Smooth muscle cell (in vitro differentiated cells): Measurements from ENCODE around the gene GPSM1. TPM values are rescaled to one million over a fixed set of nuclear protein-coding genes. Genes with fewer than 3 reads are reported as not detected.

Experiments
- DNase-seq: peaks from one replicate; lab custom pipeline; 2025; ENCODE audit not compliant: unreplicated experiment; lab: John Stamatoyannopoulos, UW
- H2AFZ ChIP-seq: fragments of 200-600 bp; sonication (generic); 2 replicates; pipeline ENCODE4 v1.6.0; 2016; ENCODE audit warnings: antibody characterized with exemption, low read depth, mild to moderate bottlenecking
- H3F3A ChIP-seq: fragments of 200-600 bp; sonication (generic); 2 replicates; pipeline ENCODE4 v1.6.0; 2017; ENCODE audit warnings: antibody characterized with exemption, low read depth
- H3K27ac ChIP-seq: fragments of 200-600 bp; sonication (generic); 2 replicates; pipeline ENCODE4 v1.5.1; 2016; ENCODE audit warnings: low read depth, mild to moderate bottlenecking
- H3K27me3 ChIP-seq: fragments of 200-600 bp; sonication (generic); 2 replicates; pipeline ENCODE4 v1.6.1; 2016; ENCODE audit warnings: low read depth, mild to moderate bottlenecking
- H3K36me3 ChIP-seq: fragments of 200-600 bp; sonication (generic); 2 replicates; pipeline ENCODE4 v1.5.1; 2016; ENCODE audit warnings: low read depth
- H3K4me1 ChIP-seq: fragments of 200-600 bp; sonication (generic); 2 replicates; pipeline ENCODE4 v1.5.1; 2016; ENCODE audit warnings: low read depth
- H3K4me2 ChIP-seq: fragments of 200-600 bp; sonication (generic); 2 replicates; pipeline ENCODE4 v1.6.0; 2016; ENCODE audit warnings: mild to moderate bottlenecking
- H3K4me3 ChIP-seq: fragments of 200-600 bp; sonication (generic); 2 replicates; pipeline ENCODE4 v1.5.1; 2016; ENCODE audit warnings: mild to moderate bottlenecking
- H3K79me2 ChIP-seq: fragments of 200-600 bp; sonication (generic); 2 replicates; pipeline ENCODE4 v1.6.0; 2016; ENCODE audit warnings: low read depth, mild to moderate bottlenecking
- H3K9ac ChIP-seq: fragments of 200-600 bp; sonication (generic); 2 replicates; pipeline ENCODE4 v1.6.0; 2016; ENCODE audit warnings: low read depth
- H3K9me3 ChIP-seq: fragments of 200-600 bp; sonication (generic); replicated peaks from 2 replicates; pipeline ENCODE4 v1.5.1; 2016; ENCODE audit warnings: low read depth
- H4K20me1 ChIP-seq: fragments of 200-600 bp; sonication (generic); 2 replicates; pipeline ENCODE4 v1.6.0; 2016; ENCODE audit warnings: low read depth
- WGBS: methylation state at CpG from one replicate; pipeline ENCODE4 v1.1.7; 2016; ENCODE audit warnings: low lambda C conversion rate; 5-methylcytosine and 5-hydroxymethylcytosine counted together
- polyA plus RNA-seq: library from polyadenylated mRNA; unstranded; fragments of >200 nt; fragmentation: Nextera tagmentation; extraction: Ambion mirVana; gene quantifications from 2 replicates; pipeline ENCODE4 v1.2.1, GENCODE V29; 2016
- total RNA-seq: library from RNA; depleted of rRNA; stranded (reverse); fragments of >200 nt; gene quantifications from 2 replicates; pipeline ENCODE4 v1.2.3, GENCODE V29; 2014
- TF ChIP-seq, protein P1 (sequence below): fragments of 200-600 bp; sonication (generic); IDR thresholded peaks from 2 replicates; pipeline ENCODE4 v1.5.1; 2017; ENCODE audit warnings: borderline replicate concordance, mild to moderate bottlenecking, antibody characterized with exemption; ENCODE audit not compliant: insufficient read depth, poor library complexity, severe bottlenecking

Gene GPSM1
- total and polyA plus RNA-seq, 2 experiments from 2014 or later = 21.1 to 45.9 TPM

DNA sequence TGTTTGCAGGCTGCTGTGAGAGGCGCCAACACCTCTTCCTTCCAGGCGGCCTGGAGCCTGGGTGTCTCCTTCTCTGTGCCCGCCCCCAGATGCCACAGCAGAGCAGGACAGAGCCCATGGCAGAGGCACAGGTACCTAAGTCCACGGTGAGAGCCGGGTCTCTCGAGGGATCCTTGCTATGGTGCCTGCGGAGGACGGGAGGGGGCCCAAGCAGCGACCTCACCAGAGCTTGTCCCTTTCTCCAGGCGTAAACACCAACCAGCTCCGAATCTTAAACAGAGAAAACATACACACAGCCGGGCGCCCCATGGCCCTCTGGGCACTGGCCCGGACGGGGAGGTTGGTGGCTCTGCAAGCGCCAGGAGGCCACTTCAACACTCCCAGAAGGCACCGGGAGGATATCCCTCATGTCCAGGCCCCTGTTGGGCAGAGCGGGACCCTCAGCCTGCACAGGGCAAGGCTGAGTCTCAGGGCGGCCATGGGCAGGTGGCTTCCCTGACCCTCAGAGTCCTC lies 35.3 kb upstream of the GPSM1 start:
- Histone ChIP-seq H3K79me2 (no peaks in the 10 kb centered on the region), H3K9ac (no peak overlapping the region), H3K9me3 (no peaks in the 10 kb centered on the region), H4K20me1 (no peaks in the 10 kb centered on the region), H3F3A (no peaks in the 10 kb centered on the region), H2AFZ (no peak overlapping the region), H3K4me2 (no peak overlapping the region), H3K27ac (no peak overlapping the region), H3K36me3 (no peaks in the 10 kb centered on the region), H3K4me1 (no peaks in the 10 kb centered on the region), H3K27me3 (no peaks in the 10 kb centered on the region), H3K4me3 (no peak overlapping the region)
- DNase-seq = no peak
- TF ChIP-seq, protein P1, sequence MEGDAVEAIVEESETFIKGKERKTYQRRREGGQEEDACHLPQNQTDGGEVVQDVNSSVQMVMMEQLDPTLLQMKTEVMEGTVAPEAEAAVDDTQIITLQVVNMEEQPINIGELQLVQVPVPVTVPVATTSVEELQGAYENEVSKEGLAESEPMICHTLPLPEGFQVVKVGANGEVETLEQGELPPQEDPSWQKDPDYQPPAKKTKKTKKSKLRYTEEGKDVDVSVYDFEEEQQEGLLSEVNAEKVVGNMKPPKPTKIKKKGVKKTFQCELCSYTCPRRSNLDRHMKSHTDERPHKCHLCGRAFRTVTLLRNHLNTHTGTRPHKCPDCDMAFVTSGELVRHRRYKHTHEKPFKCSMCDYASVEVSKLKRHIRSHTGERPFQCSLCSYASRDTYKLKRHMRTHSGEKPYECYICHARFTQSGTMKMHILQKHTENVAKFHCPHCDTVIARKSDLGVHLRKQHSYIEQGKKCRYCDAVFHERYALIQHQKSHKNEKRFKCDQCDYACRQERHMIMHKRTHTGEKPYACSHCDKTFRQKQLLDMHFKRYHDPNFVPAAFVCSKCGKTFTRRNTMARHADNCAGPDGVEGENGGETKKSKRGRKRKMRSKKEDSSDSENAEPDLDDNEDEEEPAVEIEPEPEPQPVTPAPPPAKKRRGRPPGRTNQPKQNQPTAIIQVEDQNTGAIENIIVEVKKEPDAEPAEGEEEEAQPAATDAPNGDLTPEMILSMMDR = no peak
- WGBS = 93% methylated on average over 19 of the region's 19 CpGs

DNA sequence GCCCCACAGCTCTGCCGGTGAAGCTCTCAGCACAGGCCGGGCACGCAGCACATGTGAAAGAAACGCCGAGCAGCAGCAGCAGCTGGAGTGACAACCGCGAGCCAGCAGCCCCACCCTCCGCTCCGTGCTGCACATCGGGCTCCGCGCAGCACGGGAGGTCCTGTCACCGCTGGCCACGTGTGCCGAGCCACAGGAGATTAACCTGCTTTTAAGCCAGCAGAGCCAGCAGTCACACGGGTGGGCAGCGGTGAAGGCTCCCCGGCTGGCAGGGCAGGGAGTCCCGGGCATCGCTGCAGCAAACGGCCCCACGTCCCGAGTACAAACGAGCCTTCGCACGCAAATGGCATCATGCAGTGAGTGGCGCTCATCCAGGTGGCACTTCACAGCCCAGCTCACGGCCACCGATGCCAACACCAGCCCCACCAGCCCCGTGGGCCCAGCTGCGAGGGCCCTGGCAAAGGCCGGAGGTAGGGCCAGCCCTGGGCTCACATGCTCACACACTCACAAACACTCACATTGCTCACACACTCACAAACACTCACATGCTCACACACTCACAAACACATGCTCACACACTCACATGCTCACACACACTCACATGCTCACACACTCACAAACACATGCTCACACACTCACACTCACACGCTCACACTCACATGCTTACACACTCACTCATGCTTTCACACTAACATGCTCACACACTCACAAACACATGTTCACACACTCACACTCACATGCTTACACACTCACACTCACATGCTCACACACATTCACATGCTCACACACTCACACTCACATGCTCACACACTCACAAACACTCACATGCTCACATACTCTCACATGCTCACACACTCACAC lies 34.5 kb upstream of the GPSM1 start:
- no peaks in the 10 kb centered on the region for H3K27me3 ChIP-seq
- no peak overlapping the region for H3K9ac ChIP-seq
- no peaks in the 10 kb centered on the region for H3K79me2 ChIP-seq
- H2AFZ ChIP-seq = no peak overlapping the region
- TF ChIP-seq, protein P1 = no peak
- no peak overlapping the region for H3K4me2 ChIP-seq
- H3F3A ChIP-seq = no peaks in the 10 kb centered on the region
- no peaks in the 10 kb centered on the region for H4K20me1 ChIP-seq
- no peaks in the 10 kb centered on the region for H3K9me3 ChIP-seq
- 94% methylated on average over 34 of the region's 34 CpGs for WGBS
- no peaks in the 10 kb centered on the region for H3K36me3 ChIP-seq
- no peaks in the 10 kb centered on the region for H3K4me1 ChIP-seq
- H3K27ac ChIP-seq = no peak overlapping the region
- DNase-seq = no peak
- no peak overlapping the region for H3K4me3 ChIP-seq

DNA sequence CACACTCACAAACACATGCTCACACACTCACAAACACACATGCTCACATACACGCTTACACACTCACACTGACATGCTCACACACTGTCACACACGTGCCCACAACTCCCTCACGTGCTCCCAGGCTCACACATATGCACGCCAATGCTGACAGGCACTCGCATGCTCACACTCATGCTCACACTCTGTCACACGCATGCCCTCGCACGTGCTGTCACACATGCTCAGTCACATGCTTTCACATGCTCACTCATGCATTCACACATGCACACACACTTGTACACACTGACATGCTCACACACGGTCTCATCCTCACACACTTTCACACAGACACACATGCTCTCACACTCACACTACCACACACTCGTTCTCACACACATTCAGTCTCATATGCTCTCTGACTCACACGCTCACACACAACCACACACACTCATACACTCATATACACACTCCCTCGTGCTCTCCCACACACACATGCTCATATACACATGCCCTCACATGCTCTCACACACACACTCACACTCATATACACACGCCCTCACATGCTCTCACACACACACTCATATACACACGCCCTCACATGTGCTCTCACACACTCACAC lies 33.8 kb upstream of the GPSM1 start:
- Histone ChIP-seq H3K79me2 (no peaks in the 10 kb centered on the region), H3K36me3 (no peaks in the 10 kb centered on the region), H3F3A (no peaks in the 10 kb centered on the region), H2AFZ (no peak overlapping the region), H3K27me3 (no peaks in the 10 kb centered on the region), H4K20me1 (no peaks in the 10 kb centered on the region), H3K4me3 (no peak overlapping the region), H3K4me1 (no peaks in the 10 kb centered on the region), H3K27ac (no peak overlapping the region), H3K4me2 (no peak overlapping the region), H3K9me3 (no peaks in the 10 kb centered on the region), H3K9ac (no peak overlapping the region)
- no peak for DNase-seq
- 89% methylated on average over 14 of the region's 14 CpGs for WGBS
- TF ChIP-seq, protein P1 = no peak
